ENCODE data around the gene CPT1B. TPM values are rescaled to one million over a fixed set of nuclear protein-coding genes. Genes with fewer than 3 reads are reported as not detected.
A peak's percentile ranks its signal among the peaks of the same experiment; 100 is the strongest.

The CPT1B gene
- total RNA-seq, 2 donors from 2014 or later, result 6.0 to 8.1 TPM

GRCh38 chr22:50574383-50574755 lies 3.9 kb downstream of the CPT1B start:
- intact Hi-C loops (cut with DNase I), result no loop called here
- DNase-seq (ENCODE audit: low spot score), result peak; percentile 55

- intact Hi-C loops (cut with DNase I), result no loop called here
- DNase-seq (ENCODE audit: low spot score), result peak; percentile 49
Measured at GRCh38 chr22:50573491-50574382, 4.5 kb downstream of the CPT1B start.

GRCh38 chr22:50572965-50573364 lies 5.3 kb downstream of the CPT1B start:
- DNase-seq (ENCODE audit: low spot score), result peak; percentile 59
- intact Hi-C loops (cut with DNase I), result no loop called here

GRCh38 chr22:50571264-50572175 lies 6.7 kb downstream of the CPT1B start:
- DNase-seq (ENCODE audit: low spot score), result peak; percentile 74
- intact Hi-C loops (cut with DNase I), result no loop called here

GRCh38 chr22:50570861-50571260 lies 7.4 kb downstream of the CPT1B start:
- intact Hi-C loops (cut with DNase I), result no loop called here
- peak; percentile 58 for DNase-seq (ENCODE audit: low spot score)

GRCh38 chr22:50569896-50570535 lies 8.2 kb downstream of the CPT1B start:
- intact Hi-C loops (cut with DNase I), result no loop called here
- DNase-seq (ENCODE audit: low spot score), result peak; percentile 62

GRCh38 chr22:50569041-50569459 lies 9.2 kb downstream of the CPT1B start:
- peak; percentile 70 for DNase-seq (ENCODE audit: low spot score)
- intact Hi-C loops (cut with DNase I), result no loop called here

GRCh38 chr22:50568626-50569025 lies 9.6 kb downstream of the CPT1B start:
- DNase-seq (ENCODE audit: low spot score), result peak; percentile 73
- intact Hi-C loops (cut with DNase I), result no loop called here

- DNase-seq (ENCODE audit: low spot score), result no peak
- intact Hi-C loops (cut with DNase I), result no loop called here
Measured at GRCh38 chr22:50567721-50568252, 10.4 kb downstream of the CPT1B start.

- intact Hi-C loops (cut with DNase I), result no loop called here
- no peak for DNase-seq (ENCODE audit: low spot score)
Measured at GRCh38 chr22:50564289-50564688, 13.9 kb downstream of the CPT1B start.

- no peak for DNase-seq (ENCODE audit: low spot score)
- intact Hi-C loops (cut with DNase I), result no loop called here
Measured at GRCh38 chr22:50563413-50564160, 14.6 kb downstream of the CPT1B start.

- intact Hi-C loops (cut with DNase I), result no loop called here
Measured at GRCh38 chr22:50562523-50563412, 15.5 kb downstream of the CPT1B start, which contains the start of gene SYCE3. Gene SYCE3, minus strand, starts transcription at chr22:50562919. Its CDS starts 6,514 bp downstream, at chr22:50556405.

GRCh38 chr22:50561401-50562358 lies 16.5 kb downstream of the CPT1B start:
- no peak for DNase-seq (ENCODE audit: low spot score)
- intact Hi-C loops (cut with DNase I), result no loop called here

More at GRCh38 chr22:50562523-50563412, 15.5 kb downstream of the CPT1B start, which contains the start of gene SYCE3:
- peak; percentile 99 for DNase-seq (ENCODE audit: low spot score)

GRCh38 chr22:50560034-50560433 lies 18.2 kb downstream of the CPT1B start:
- intact Hi-C loops (cut with DNase I), result no loop called here
- no peak for DNase-seq (ENCODE audit: low spot score)

- intact Hi-C loops (cut with DNase I), result no loop called here
- no peak for DNase-seq (ENCODE audit: low spot score)
Measured at GRCh38 chr22:50556703-50557102, 21.5 kb downstream of the CPT1B start.

GRCh38 chr22:50553310-50553709 lies 24.9 kb downstream of the CPT1B start:
- intact Hi-C loops (cut with DNase I), result no loop called here

More at GRCh38 chr22:50553310-50553709, 24.9 kb downstream of the CPT1B start:
- DNase-seq (ENCODE audit: low spot score), result no peak

All from posterior vena cava (tissue), 2 donors.